NB4 (cell line): ENCODE results near the gene C1orf21.

ENCODE experiments used
- DNase-seq: peaks from one replicate; pipeline ENCODE4 v3.0.0; 2010; ENCODE audit warnings: low read depth
- H3K4me3 ChIP-seq: one replicate; pipeline ENCODE4 v1.5.1; 2011; ENCODE audit warnings: mild to moderate bottlenecking, low read depth, low read length, moderate library complexity
- CTCF ChIP-seq: IDR thresholded peaks from one replicate; pipeline ENCODE4 v1.5.1; 2012; ENCODE audit warnings: low read depth, low read length
- MAX ChIP-seq: IDR thresholded peaks from 2 replicates; pipeline ENCODE4 v1.6.1; 2011; ENCODE audit warnings: low read depth, low read length
- MYC ChIP-seq: IDR thresholded peaks from 2 replicates; pipeline ENCODE4 v1.6.1; 2011; ENCODE audit warnings: low read depth, low read length
- POLR2A ChIP-seq: IDR thresholded peaks from 2 replicates; pipeline ENCODE4 v1.6.1; 2011; ENCODE audit warnings: mild to moderate bottlenecking; ENCODE audit not compliant: insufficient read length; ENCODE audit errors: extremely low read depth

Gene C1orf21

GRCh38 chr1:184504040-184504954 lies 117.5 kb downstream of the C1orf21 start:
- H3K4me3 ChIP-seq = no peak overlapping the region
- TF ChIP-seq CTCF = no peak
- TF ChIP-seq MAX = no peak
- no peak for TF ChIP-seq POLR2A
- no peak for TF ChIP-seq MYC
- no peak for DNase-seq

GRCh38 chr1:184504955-184505338 lies 118.1 kb downstream of the C1orf21 start:
- DNase-seq = no peak
- no peak for TF ChIP-seq MYC
- no peak for TF ChIP-seq CTCF
- TF ChIP-seq MAX = no peak
- no peak for TF ChIP-seq POLR2A
- no peak overlapping the region for H3K4me3 ChIP-seq

- no peak for TF ChIP-seq MAX
- TF ChIP-seq CTCF = no peak
- TF ChIP-seq POLR2A = no peak
- no peak for TF ChIP-seq MYC
- no peak for DNase-seq
- H3K4me3 ChIP-seq = no peak overlapping the region
These were observed 119.7 kb downstream of the C1orf21 start for GRCh38 chr1:184506481-184506880.

GRCh38 chr1:184507165-184507564 lies 120.3 kb downstream of the C1orf21 start:
- TF ChIP-seq MAX (no peak), MYC (no peak)
- DNase-seq = no peak
- H3K4me3 ChIP-seq = no peak overlapping the region

- no peak overlapping the region for H3K4me3 ChIP-seq
- no peak for TF ChIP-seq MAX
- TF ChIP-seq CTCF = no peak
- TF ChIP-seq POLR2A = no peak
- DNase-seq = no peak
These were observed 120.9 kb downstream of the C1orf21 start for GRCh38 chr1:184507604-184508280.

GRCh38 chr1:184509105-184509504 lies 122.3 kb downstream of the C1orf21 start:
- H3K4me3 ChIP-seq = no peak overlapping the region
- no peak for TF ChIP-seq MYC
- TF ChIP-seq CTCF = no peak
- no peak for TF ChIP-seq MAX
- TF ChIP-seq POLR2A = no peak
- DNase-seq = no peak
